Heart left ventricle (tissue), 13 donors: Measurements from ENCODE around the gene CAD.

Experiments used
- POLR2A ChIP-seq, 2 donors: fragments of 450-650 bp; IDR thresholded peaks; one replicate each; pipeline ENCODE4 v1.6.1; 2017; ENCODE audit warnings: antibody characterized with exemption in 2 of 2, mild to moderate bottlenecking in 2 of 2, moderate library complexity in 2 of 2
- TF ChIP-seq, protein P1 (sequence below), 12 donors: fragments of 200-600 bp; sonication (generic) in 4 of 12; IDR thresholded peaks; one replicate each; pipeline versions ENCODE4 v1.5.0 to v1.8.0; 2018 to 2022; ENCODE audit warnings: antibody characterized with exemption in 12 of 12, mild to moderate bottlenecking in 5 of 12
- donor health status: ischemic (EF 13 %, LVEDD 7.1; RV severe dilation, severe dysfunction).
- donor health status: DM: no; HTN: yes; CAD: no.
- donor health status: DM: no; HTN: no; CAD: no.
- donor health status: ischemic (EF 25% LVEDD 6.9; RV normal size, moderate dysfunction).
- donor health status: ischemic (EF 25% LVEDD 5.7; RV mildly dilated, moderate dysfunction).
- donor health status: ischemic (EF 35%, LVEDD 5.7; RV mildly dilated, moderate dysfunction).
- donor health status: nonischemic (EF 11% LVEDD 7.7; RV severe dilation, severe dysfunction).
- donor health status: DM: yes; HTN: yes; CAD: no.
- donor health status: PGD.
- donor health status: ischemic (EF 29% LVEDD 5.4; RV normal size, mild dysfunction).
- donor health status: nonischemic (EF 23%, LVEDD 6.1; RV moderate dilation, normal function).

DNA sequence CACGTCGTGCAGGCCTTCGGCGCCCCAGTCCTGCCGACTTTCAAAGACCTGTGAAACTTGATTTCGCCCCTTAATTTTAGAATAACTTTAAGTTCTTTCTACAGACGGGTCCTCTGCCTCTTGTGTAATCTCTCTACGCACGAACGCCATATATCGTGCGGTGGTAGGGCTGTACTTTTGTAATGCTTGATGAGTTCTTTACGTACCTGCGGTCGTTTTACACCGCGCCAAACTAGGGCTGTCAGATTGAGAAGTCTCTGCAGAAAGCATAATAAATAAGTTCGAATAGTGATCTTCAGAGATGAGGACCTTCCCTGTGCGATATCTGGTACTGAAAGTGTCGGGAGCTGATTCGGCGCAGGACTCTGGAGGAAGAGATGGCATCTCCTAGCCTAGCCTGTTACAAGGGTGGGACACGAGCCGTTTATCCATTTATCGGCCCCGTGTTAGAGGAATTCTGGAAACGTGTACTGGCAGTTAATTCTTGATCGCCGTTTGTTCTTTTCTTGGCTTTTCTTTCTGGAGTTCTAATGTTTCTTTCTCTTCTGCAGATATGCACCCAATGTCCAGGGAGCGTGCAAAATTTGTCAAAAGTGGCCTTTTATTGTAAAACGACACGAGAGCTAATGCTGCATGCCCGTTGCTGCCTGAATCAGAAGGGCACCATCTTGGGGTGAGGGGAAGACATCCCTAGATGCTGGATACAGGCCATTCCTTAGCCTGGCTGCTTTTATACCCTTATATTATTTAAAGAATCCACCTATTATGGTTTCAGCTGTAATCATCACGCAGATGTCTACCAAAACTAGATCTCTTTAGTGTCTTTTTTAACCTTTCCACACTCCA lies 4.3 kb upstream of the CAD start:
- TF ChIP-seq, protein P1, sequence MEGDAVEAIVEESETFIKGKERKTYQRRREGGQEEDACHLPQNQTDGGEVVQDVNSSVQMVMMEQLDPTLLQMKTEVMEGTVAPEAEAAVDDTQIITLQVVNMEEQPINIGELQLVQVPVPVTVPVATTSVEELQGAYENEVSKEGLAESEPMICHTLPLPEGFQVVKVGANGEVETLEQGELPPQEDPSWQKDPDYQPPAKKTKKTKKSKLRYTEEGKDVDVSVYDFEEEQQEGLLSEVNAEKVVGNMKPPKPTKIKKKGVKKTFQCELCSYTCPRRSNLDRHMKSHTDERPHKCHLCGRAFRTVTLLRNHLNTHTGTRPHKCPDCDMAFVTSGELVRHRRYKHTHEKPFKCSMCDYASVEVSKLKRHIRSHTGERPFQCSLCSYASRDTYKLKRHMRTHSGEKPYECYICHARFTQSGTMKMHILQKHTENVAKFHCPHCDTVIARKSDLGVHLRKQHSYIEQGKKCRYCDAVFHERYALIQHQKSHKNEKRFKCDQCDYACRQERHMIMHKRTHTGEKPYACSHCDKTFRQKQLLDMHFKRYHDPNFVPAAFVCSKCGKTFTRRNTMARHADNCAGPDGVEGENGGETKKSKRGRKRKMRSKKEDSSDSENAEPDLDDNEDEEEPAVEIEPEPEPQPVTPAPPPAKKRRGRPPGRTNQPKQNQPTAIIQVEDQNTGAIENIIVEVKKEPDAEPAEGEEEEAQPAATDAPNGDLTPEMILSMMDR (IDR thresholded peaks at IDR 0.05): no peak
- TF ChIP-seq POLR2A (IDR thresholded peaks at IDR 0.05): no peak
